PC-3 (cell line): ENCODE results near the gene EARS2.

Experiments used
- EZH2 ChIP-seq: fragments of 300-600 bp; sonication (generic); IDR thresholded peaks from one replicate; pipeline ENCODE4 v1.6.1; 2017; ENCODE audit warnings: antibody characterized with exemption, mild to moderate bottlenecking, low read length; ENCODE audit not compliant: unreplicated experiment
- TF ChIP-seq, protein P1 (sequence below): fragments of 300-600 bp; sonication (generic); conservative IDR thresholded peaks from 2 replicates; pipeline ENCODE4 v1.5.1; 2017; ENCODE audit warnings: antibody characterized with exemption, low read depth, mild to moderate bottlenecking, low read length

DNA sequence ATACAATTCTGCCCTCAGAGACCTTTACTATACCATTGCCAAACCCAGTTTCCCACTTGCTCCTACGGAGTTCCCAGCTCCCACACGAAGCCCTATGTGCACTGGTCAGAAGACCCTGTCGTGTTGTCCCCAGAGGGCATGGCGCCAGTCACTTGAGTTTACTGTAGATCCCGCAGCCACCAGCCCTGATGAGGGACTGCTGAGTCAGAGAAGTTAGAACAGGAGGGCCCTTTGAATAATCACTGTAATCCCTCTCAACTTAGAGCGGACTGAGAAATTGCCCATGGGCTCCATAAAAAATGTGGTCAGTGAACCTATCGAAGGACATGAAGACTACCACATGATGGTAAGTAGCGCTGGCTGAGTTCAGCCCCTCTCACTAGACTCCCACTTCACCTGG is 9.6 kb upstream of the EARS2 start:
- TF ChIP-seq, protein P1, sequence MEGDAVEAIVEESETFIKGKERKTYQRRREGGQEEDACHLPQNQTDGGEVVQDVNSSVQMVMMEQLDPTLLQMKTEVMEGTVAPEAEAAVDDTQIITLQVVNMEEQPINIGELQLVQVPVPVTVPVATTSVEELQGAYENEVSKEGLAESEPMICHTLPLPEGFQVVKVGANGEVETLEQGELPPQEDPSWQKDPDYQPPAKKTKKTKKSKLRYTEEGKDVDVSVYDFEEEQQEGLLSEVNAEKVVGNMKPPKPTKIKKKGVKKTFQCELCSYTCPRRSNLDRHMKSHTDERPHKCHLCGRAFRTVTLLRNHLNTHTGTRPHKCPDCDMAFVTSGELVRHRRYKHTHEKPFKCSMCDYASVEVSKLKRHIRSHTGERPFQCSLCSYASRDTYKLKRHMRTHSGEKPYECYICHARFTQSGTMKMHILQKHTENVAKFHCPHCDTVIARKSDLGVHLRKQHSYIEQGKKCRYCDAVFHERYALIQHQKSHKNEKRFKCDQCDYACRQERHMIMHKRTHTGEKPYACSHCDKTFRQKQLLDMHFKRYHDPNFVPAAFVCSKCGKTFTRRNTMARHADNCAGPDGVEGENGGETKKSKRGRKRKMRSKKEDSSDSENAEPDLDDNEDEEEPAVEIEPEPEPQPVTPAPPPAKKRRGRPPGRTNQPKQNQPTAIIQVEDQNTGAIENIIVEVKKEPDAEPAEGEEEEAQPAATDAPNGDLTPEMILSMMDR, result no peak
- TF ChIP-seq EZH2, result no peak
